Measurements from ENCODE around the gene TMEM61.
A peak's percentile ranks its signal among the peaks of the same experiment; 100 is the strongest.
"Not testable (repeated sequence)": the region's sequence is repeated elsewhere in the genome, so short reads cannot be mapped to it uniquely, and the experiment has no call there.

Gene TMEM61

DNA sequence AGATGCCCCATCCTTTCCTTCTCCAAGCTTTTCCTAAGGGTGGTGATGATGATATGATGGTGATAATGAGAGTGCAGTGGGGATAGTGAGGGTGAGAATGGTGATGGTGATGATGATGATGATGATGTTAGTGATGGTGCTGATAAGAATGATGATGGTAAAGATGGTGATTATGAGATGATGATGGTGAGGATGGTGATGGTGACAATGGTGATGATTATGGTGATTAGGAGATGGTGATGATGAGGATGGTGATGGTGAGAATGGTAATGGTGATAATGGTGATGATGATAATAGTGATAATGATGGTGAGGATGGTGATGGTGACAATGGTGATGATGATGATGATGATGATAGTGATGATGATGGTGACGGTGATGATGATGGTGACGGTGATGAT is 22.3 kb downstream of the TMEM61 start:
- DNase-seq = no peak

DNA sequence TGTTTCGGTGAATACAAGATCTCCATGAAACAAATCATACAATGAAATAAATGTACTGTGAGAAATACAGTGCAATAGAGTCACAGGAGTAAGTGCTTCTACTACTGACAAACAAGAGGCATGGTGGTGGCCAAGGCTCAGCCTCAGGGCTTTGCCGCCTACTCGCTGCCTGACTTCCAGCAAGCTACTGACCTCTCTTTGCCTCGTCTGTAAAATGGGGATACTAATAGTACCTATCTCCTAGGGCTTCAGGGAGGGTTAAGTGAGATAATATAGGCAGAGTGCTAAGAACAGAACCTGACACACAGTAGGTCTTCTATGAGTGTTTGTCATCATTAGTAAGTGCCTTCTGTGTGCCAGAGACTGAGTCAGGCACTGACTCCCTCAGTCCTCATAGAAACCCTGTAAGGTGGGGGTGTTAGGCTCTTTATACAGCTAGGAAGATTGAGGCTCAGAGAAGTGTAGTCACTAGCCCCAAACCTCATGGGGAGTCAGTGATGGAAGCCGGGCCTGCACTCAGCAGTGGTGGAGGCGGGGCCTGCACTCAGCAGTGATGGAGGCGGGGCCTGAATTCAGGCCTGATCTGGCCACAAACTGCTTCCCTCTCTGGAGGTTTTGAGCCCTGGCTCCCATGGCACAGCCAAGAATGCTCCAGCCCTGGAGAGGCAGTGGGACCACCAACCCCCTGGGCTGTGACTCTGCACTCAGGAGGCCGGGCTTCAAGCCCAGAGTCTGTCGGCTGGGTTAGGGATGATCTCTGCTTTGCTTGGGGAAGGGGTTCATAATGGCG is 25.1 kb downstream of the TMEM61 start:
- DNase-seq = no peak

DNA sequence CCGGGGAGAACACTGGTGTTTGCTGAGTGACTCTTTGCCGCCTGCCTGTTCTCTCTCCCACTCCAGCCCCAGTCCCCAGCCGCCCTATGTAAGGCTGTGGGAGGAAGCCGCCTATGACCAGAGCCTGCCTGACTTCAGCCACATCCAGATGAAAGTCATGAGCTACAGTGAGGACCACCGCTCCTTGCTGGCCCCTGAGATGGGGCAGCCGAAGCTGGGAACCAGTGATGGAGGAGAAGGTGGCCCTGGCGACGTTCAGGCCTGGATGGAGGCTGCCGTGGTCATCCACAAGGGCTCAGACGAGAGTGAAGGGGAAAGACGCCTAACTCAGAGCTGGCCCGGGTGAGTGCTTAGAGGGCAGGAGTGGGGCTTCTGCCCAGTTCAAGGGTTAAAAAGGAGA is 26.5 kb downstream of the TMEM61 start:
- no peak for DNase-seq

DNA sequence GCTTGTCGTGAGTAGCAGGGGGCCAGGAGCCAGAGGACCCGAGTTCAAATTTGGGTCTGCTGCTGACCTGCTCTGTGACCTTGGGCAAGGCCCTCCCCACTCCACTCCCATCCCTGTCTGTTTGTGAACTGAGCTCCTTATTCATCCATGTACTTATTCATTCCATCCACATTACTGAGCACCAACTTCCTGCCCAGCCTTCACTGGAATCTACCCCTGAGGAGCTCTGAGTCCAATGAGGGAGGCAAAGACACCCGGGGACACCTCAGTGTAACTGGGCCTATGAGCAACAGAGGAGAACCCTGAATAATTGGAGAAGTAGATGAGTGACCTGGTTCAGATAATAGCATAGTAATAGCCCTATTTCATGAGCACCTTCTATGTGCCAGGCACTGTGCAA is 27.2 kb downstream of the TMEM61 start:
- peak; percentile 94 for DNase-seq

DNA sequence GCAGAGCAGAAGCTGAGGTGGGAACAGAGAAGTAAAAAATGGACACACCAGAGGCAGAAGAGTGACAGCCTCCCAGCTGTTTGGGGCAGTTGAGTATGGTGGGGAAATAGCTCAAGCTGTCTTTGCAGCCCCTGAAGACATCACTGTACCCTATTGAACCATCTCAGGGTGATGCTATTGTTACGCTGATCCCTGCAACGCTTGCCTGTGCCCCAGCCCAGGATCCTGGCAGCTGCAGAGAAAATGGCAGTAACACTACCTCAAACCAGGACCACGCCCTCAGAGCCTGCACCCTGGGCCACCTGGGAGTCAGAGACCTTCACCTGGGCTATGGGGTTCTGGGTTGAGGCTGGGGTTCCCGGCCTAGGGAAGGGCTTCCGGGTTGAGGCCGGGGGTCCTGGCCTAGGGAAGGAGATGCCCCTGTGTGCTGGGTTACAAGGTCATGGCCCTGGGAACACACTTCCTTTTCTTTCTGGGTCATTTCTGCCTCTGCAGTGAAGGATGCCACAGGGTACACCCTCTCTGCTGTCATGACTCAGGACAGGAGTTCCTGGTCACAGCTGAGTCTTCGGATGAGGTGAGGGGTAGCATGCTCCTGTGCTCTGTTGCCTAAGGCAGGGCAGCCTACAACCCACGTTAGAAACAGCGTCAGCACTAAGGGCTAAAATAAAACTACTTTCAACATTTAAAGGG is 29.9 kb downstream of the TMEM61 start:
- no peak for DNase-seq

DNA sequence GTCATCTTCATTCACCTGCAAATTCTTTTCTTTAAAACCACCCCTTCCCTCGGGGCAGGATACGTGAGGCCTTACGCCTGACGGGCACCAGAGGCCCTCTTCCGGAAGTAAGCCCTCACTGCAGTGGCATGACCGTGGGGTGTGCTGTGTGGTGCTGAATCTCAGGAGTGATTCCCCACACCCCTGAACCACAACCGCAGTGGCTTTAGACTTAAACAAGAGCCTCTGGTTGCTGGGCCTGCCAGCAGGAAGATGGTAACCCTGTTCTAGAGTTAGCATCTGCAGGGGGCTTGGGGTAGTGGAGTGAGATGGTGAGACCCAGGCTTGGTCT is 30.4 kb downstream of the TMEM61 start:
- no peak for DNase-seq

DNA sequence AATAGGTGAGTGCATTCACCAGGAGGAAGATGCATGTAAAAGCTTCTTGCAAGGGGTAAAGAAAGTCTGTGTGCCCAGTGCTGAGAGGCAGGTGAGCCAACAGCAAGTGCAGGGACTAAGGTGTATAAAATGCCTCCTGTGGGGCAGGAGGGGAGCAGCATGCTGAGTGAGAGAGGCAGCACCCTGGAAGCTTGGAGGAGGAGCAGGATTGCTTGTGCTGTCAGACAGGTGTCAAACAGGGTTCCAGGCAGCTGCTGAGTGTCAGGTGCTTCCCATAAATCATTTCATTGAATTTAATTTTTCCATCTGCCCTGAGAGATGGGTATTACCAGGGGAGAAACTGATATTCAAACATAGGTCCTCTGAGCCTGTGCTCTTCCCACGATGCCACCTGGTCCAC is 32.2 kb downstream of the TMEM61 start:
- DNase-seq = no peak

DNA sequence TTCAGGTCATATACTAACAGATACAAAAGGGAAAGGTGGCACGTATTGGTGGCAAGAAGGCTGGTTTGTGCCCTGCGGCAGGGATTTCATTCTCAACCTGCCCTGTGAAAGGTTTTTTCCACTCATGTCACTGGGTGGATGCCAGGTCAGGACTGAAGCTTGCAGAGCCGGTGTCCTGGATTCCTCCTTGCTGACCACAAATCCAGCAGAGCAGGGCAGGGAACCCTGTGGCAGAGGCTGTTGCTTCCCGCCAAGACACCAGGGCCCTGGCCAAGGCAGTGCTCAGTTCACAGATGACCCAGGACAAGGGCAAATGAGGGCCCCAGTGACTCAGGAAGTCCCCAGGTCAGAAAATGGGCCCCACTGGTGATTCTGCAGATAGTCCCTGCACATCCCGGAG is 34.7 kb downstream of the TMEM61 start:
- peak; percentile 18 for DNase-seq

DNA sequence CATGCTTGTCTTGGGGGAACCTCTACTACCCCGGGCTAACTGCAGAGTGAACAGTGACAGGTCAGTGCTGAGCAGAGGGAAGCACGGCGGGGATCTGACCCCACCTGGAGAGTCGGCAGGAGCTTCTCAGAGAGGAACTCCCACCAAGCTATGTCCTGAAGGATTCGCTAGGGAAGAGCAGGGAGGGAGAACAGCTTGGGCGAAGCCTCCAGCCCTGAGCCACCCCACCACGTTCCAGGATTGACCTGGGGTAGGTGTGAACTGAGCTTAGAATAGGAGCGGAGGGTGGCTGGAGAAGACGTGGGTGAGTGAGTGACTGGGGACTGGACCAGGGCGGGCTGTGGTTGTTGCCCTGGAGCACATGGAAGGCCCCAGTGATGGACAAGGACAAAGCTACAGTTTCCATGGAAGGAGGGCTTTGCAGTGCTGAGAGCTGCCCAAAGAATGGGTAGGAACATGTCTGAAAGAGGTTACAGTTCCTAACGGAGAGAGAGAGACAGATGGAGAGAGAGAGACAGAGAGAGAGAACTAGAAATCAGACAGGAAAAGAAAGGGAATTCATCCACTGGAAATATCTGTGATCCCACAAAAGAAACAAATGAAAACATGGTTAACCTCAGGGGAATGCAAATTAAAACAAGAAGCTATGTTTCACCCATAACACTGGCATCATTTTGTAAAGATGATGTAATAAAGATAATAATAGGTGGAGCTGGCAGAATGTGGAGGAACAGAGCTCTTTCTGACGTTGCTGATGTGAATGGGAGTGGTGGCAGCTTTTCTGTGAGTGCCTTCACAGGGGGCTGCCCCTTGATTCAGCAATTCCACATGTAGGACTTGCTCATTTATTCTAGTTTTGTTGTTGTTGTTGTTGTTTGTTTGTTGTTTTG is 35.5 kb downstream of the TMEM61 start:
- DNase-seq = peak; percentile 87

DNA sequence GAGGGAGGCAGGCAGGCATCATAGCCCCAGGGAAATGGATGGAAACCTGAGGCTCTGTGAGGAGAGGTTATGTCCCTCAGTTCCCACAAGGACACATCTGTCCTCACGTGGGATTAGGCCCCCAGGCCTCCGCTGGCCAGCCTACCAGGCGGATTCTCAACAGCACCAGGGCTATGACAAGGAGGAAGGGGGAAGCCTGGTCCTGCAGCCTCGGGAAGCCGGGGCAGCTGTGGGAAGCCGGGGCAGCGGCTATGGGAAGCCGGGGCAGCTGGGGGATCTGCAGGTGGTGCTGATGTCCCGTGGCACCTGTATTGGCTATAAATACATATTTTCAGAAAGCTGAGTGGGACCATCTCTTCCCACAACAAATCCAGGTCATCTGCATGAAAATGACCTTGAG is 38.0 kb downstream of the TMEM61 start:
- DNase-seq = no peak

DNA sequence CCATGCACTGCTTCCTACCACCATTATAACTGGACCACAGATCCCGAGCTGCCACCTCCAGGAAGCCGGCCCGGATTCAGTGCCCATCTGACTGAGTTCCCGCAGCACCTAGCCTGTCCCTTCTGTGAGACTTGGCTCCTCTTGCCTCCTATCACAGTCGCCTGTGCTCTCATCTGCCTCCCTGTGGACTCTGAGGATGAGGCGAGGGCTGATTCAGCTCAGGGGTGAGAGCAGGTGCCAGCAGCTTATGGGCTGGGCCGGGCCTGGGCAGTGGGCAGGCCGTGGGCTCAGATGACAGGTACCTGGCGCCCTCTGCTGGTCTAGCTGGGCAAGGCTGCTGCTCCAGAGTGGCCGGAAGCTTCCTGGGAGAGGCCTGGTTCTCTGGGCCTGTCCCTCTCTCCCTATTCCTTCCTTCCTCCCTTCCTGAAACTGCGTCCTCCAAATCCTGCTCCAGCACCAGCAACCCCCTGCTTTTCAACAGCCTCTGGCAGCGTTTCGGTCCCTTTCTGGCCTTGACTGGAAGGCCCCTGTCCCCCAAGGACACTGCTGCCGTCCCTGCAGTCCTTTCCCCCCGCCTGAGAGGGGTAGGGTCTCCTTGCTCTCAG is 41.6 kb downstream of the TMEM61 start:
- peak; percentile 83 for DNase-seq

DNA sequence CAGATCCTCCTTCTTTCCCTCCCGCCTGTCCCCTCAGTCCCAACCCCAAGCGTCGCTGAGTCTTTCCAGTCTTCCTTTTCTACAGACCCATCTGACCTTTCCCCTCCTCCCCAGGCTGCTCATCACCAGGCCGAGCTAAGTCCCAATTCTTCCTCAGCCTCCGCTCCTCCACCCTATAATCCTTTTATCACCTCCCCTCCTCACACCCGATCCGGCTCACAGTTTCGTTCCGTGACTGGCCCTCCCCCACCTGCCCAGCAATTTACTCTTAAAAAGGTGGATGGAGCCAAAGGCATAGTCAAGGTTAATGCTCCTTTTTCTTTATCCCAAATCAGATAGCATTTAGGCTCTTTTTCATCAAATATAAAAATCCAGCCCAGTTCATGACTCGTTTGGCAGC is 43.7 kb downstream of the TMEM61 start:
- not testable (repeated sequence) for DNase-seq

DNA sequence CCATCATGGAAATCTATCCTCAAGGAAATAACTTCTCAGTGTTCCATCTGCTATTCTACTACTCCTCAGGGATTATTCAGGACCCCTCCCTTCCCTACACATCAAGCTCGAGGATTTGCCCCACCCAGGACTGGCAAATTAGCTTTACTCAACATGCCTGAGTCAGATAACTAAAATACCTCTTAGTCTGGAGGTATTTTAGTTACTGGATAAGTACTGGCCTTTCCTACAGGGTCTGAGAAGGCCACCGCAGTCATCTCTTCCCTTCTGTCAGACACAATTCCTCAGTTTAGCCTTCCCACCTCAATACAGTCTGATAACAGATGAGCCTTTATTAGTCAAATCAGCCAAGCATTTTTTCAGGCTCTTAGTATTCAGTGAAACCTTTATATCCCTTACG is 46.3 kb downstream of the TMEM61 start:
- not testable (repeated sequence) for DNase-seq

DNA sequence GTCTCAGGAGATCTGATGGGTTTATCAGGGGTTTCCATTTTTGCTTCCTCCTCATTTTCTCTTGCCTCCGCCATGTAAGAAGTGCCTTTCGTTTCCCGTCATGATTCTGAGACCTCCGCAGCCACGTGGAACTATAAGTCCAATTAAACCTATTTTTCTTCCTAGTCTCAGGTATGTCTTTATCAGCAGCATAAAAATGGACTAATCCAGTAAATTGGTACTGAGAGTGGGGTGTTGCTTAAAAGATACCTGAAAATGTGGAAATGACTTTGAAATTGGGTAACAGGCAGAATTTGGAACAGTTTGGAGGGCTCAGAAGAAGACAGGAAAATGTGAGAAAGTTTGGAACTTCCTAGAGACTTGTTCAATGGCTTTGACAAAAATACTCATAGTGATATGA is 50.7 kb downstream of the TMEM61 start:
- not testable (repeated sequence) for DNase-seq

DNA sequence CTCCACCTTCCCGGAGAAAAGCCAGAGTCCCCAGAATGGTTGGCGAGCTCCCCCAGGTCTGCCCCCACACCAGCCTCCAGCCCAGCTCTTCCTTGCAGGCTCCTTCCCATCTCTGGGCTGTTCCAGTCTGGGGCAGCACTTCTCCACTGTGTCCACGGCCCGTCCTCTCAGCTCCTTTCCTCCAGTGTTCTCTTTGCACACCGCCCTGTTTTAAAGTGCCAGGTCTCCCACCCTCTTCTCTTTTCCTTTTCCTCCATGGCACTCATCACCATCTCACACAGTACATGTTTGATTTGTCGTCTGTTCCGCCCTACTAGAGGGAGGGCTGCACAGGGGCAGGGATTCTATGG is 52.8 kb downstream of the TMEM61 start:
- DNase-seq = no peak

DNA sequence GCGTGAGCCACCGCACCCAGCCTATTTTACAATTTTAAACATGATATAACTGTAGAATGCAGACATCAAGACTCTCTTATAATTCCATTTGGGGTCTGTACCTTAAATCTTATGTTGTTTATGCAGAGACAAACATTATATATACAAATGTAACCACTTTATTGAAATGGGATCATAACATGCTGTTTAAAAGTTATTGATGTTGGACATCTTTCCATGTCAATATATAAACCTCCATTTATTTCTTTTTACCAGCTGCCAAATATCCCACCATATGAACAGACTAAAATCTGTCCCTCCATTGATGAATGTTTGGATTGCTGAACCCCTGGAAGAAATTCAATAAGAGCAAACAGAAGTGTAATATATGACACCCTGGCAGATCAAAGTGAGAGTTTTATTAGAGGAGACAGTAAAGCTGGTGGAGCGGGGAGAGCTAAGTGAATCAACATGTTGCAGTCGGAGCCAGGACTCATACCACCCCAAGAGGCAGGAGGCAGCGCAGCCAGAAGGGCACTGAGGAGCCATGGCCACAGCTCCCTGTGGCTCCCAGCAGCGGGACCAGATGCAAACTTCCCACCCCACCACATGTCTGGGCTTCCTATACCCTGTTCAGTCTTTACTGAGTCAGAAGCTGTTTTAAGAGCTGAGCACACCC is 54.2 kb downstream of the TMEM61 start:
- DNase-seq = no peak

DNA sequence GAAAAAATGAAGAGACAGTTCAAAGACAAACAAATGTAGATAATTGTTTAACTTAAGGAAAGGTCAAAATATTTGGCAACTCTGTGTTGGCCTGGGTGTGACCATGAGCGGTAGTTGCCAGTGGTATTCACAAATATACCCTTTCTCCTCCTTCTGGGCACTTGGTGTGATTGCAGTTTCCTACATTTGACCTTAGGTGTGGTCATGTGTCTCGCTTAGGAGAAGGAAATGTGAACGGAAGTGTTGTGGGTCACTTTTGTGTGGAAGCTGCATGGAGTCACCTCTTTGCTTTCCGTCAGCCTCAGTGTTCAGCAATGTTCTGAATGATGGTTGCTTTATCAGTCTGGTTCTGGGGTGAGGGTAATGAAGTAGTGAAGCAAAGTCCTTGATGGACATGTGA is 55.5 kb downstream of the TMEM61 start:
- no peak for DNase-seq

DNA sequence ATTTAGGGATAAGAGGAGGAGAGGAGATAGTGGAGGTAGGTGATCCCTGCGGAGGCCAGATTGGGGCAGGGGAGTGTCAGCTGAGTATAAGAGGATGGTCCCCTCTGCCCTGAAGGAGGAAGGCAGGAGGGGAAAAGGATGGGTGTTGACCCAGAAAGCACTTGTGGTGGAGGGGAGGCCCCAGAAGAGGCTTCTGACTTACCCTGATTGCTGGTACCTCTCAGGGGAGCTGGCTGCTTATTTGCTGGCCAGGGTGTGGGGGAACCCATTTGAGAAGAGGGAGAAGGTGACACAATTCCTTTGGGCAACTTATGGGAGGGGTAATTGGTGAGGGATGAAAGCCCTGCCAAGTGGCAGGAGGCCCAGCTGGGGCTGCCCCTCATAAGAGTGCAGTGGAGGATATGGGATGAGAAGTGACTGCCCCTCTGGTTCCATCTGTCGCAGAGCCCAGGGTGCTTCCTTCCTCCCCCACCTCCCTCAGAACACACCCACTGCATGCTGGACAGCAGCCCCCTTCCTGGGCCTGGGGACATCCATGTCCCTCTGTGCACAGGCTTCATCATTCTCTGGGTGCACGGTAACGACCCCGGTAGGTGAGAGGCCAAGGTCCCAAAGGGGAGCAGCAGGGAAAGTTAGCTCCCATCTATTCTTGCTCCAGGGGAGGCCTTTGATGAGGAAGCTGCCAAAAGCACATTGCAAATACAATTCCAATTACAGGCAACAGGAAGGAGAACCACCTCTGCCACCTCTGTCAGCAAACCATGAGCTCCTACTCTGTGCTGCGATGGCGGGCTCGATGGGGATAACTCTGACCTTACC is 57.5 kb downstream of the TMEM61 start:
- DNase-seq = no peak

DNA sequence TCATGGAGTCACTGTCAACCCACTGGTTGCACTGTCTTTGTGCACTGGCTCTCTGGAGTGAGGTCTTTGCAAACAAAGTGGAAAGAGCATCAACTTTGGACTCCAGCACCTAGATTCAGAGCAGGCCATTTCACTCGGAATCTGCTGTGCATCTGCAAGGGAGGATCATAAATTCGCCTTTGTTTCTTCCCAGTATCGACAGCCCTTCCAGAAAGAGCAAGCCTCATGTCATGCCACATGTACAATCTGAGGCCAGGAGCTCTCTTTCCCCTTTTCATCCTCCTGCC is 58.1 kb downstream of the TMEM61 start:
- DNase-seq = no peak

DNA sequence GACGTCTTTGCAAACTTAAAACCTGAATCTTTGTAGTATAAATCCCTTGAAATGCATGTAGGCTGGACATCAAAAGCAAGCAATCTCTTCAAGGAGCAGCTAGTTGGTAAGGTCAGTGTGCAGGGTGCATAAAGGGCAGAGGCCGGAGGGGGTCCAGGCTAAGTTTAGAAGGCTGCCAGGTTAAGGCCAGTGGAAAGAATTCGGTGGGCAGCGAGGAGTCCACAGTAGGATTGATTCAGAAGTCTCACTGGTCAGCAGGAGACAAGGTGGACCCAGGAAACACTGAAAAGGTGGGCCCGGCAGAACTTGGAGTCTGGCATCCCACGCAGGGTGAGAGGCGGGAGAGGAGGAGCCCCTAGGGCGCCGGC is 58.5 kb downstream of the TMEM61 start:
- no peak for DNase-seq

DNA sequence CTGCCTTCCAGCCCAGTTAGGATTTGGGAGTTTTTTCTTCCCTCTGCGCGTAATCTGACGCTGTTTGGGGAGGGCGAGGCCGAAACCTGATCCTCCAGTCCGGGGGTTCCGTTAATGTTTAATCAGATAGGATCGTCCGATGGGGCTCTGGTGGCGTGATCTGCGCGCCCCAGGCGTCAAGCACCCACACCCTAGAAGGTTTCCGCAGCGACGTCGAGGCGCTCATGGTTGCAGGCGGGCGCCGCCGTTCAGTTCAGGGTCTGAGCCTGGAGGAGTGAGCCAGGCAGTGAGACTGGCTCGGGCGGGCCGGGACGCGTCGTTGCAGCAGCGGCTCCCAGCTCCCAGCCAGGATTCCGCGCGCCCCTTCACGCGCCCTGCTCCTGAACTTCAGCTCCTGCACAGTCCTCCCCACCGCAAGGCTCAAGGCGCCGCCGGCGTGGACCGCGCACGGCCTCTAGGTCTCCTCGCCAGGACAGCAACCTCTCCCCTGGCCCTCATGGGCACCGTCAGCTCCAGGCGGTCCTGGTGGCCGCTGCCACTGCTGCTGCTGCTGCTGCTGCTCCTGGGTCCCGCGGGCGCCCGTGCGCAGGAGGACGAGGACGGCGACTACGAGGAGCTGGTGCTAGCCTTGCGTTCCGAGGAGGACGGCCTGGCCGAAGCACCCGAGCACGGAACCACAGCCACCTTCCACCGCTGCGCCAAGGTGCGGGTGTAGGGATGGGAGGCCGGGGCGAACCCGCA is 59.1 kb downstream of the TMEM61 start, which contains the start of gene PCSK9:
TSS of gene PCSK9 (plus strand) at position 207 of the 741 bp plus-strand sequence. CDS start at position 497, 290 bp downstream.
- DNase-seq = peak; percentile 40

All from fibroblast of skin of back (primary cell).